GM12878 (cell line): ENCODE results near the gene ITGAV. TPM values are rescaled to one million over a fixed set of nuclear protein-coding genes. Genes with fewer than 3 reads are reported as not detected.

ENCODE experiments used
- ATAC-seq: fragments of 200-7000 bp; cut with Tn5 transposase; 3 replicates; pipeline ENCODE4 v1.9.1; 2020; ENCODE audit warnings: mild to moderate bottlenecking, moderate library complexity
- BruUV-seq: library from RNA; stranded (reverse); fragments of 400-500 nt; replicated peaks from 2 replicates; lab custom pipeline; 2021; lab: Mats Ljungman, UMichigan
- CTCF ChIA-PET: fragments of 300-600 bp; sonication (Branson Sonifier 250); formaldehyde crosslinking; extraction: SDS; loops from one replicate; lab custom pipeline; 2021; ENCODE audit warnings: inconsistent platforms; lab: Yijun Ruan, JAX
- POLR2A ChIA-PET: fragments of 350-600 bp; formaldehyde crosslinking; extraction: SDS; loops from one replicate; lab custom pipeline; 2021; ENCODE audit warnings: inconsistent platforms; lab: Charles Lee
- RAD21 ChIA-PET: fragments of 300-600 bp; sonication (Branson Sonifier 250); formaldehyde crosslinking; loops from one replicate; lab custom pipeline; 2023; ENCODE audit warnings: antibody characterized with exemption; ENCODE audit not compliant: unreplicated experiment; lab: Charles Lee
- SMC1A ChIA-PET: fragments of 300-600 bp; sonication (Branson Sonifier 250); formaldehyde crosslinking; loops from one replicate; lab custom pipeline; 2023; ENCODE audit not compliant: unreplicated experiment, uncharacterized antibody; lab: Charles Lee
- DNase-seq: peaks from one replicate; pipeline ENCODE4 v3.0.0-alpha.2; 2011; ENCODE audit warnings: low read depth, low spot score
- FAIRE-seq: peaks from 3 replicates; lab custom pipeline; 2011; peaks lifted over from hg19 to GRCh38; lab: Jason Lieb, UNC
- H2AFZ ChIP-seq: 2 replicates; pipeline ENCODE4 v1.6.0; 2011; ENCODE audit warnings: low read depth, low read length, control low read depth; ENCODE audit not compliant: control insufficient read depth
- H3K27ac ChIP-seq: 2 replicates; pipeline ENCODE4 v1.5.1; 2011; ENCODE audit warnings: control low read depth; ENCODE audit not compliant: control insufficient read depth, insufficient read depth
- H3K27me3 ChIP-seq, 2 experiments: replicated peaks in 1 of 2; 2 replicates each; pipeline versions ENCODE4 v1.6.0 to v1.6.1; 2011; ENCODE audit warnings: low read length in 1 of 2; ENCODE audit not compliant: control insufficient read depth in 2 of 2, insufficient read depth in 2 of 2
- H3K36me3 ChIP-seq, 2 experiments: 2 replicates each; pipeline ENCODE4 v1.5.1; 2011; ENCODE audit warnings: low read length in 1 of 2; ENCODE audit not compliant: control insufficient read depth in 2 of 2, insufficient read depth in 2 of 2
- H3K4me1 ChIP-seq: 2 replicates; pipeline ENCODE4 v1.6.1; 2011; ENCODE audit warnings: mild to moderate bottlenecking, low read length, moderate library complexity, mixed read lengths; ENCODE audit not compliant: control insufficient read depth, insufficient read depth
- H3K4me2 ChIP-seq: 2 replicates; pipeline ENCODE4 v1.6.0; 2011; ENCODE audit warnings: control low read depth; ENCODE audit not compliant: control insufficient read depth, insufficient read depth
- H3K4me3 ChIP-seq: fragments of 200-600 bp; sonication (generic); 2 replicates; pipeline ENCODE4 v1.5.1; 2016
- H3K79me2 ChIP-seq: 2 replicates; pipeline ENCODE4 v1.6.0; 2011; ENCODE audit warnings: low read length; ENCODE audit not compliant: control insufficient read depth, insufficient read depth
- H3K9ac ChIP-seq: 2 replicates; pipeline ENCODE4 v1.8.0; 2011; ENCODE audit warnings: low read length, control low read depth, mixed read lengths; ENCODE audit not compliant: control insufficient read depth, insufficient read depth
- H3K9me3 ChIP-seq: replicated peaks from 3 replicates; pipeline ENCODE4 v1.5.1; 2011; ENCODE audit warnings: mild to moderate bottlenecking, low read length; ENCODE audit not compliant: control insufficient read depth, insufficient read depth
- H4K20me1 ChIP-seq: 2 replicates; pipeline ENCODE4 v1.6.0; 2011; ENCODE audit not compliant: control insufficient read depth, insufficient read depth
- CBX5 ChIP-seq: sonication (generic); IDR thresholded peaks from 2 replicates; pipeline ENCODE4 v1.6.1; 2016; ENCODE audit warnings: low read depth, moderate library complexity, mild to moderate bottlenecking, inconsistent platforms
- IKZF1 ChIP-seq: fragments of 450-650 bp; conservative IDR thresholded peaks from 2 replicates; pipeline ENCODE4 v1.6.1; 2017; ENCODE audit warnings: antibody characterized with exemption, mild to moderate bottlenecking
- IKZF2 ChIP-seq, 2 experiments: fragments of 450-650 bp; IDR thresholded peaks; 2 replicates each; pipeline ENCODE4 v1.6.1; 2017; ENCODE audit warnings: mild to moderate bottlenecking in 2 of 2, moderate library complexity in 2 of 2
- IRF4 ChIP-seq: IDR thresholded peaks from 2 replicates; pipeline ENCODE4 v1.6.1; 2011; ENCODE audit warnings: low read depth, low read length
- MEF2A ChIP-seq: IDR thresholded peaks from 2 replicates; pipeline ENCODE4 v1.6.1; 2011; ENCODE audit warnings: low read depth, mild to moderate bottlenecking, low read length, moderate library complexity; ENCODE audit not compliant: insufficient read depth
- RELB ChIP-seq: fragments of 450-650 bp; IDR thresholded peaks from 2 replicates; pipeline ENCODE4 v1.6.1; 2017; ENCODE audit warnings: low read depth, mild to moderate bottlenecking, moderate library complexity
- SP1 ChIP-seq: IDR thresholded peaks from one replicate; pipeline ENCODE4 v1.6.1; 2011; ENCODE audit warnings: low read depth, low read length
- SPI1 ChIP-seq: IDR thresholded peaks from 2 replicates; pipeline ENCODE4 v1.6.1; 2011; ENCODE audit warnings: low read depth, mild to moderate bottlenecking, low read length, moderate library complexity, borderline replicate concordance; ENCODE audit not compliant: insufficient read depth
- WGBS: methylation state at CpG from one replicate; pipeline ENCODE4 v1.1.6; 2016; ENCODE audit warnings: low lambda C conversion rate; ENCODE audit not compliant: insufficient replicate concordance, insufficient coverage; ENCODE audit errors: missing lambda C conversion rate; 5-methylcytosine and 5-hydroxymethylcytosine counted together
- in situ Hi-C: fragments of 300-500 bp; cut with MboI; formaldehyde crosslinking; loops from 9 replicates; pipeline ENCODE4 v1.14.3; 2018; ENCODE audit warnings: mixed read lengths
- intact Hi-C: fragments of 100-400 bp; cut with micrococcal nuclease; formaldehyde crosslinking; loops from one replicate; pipeline ENCODE4 v1.14.2; 2022; ENCODE audit not compliant: unreplicated experiment
- polyA plus RNA-seq, 11 experiments: library from polyadenylated mRNA; depleted of rRNA in 4 of 11; unstranded in 6 of 11; stranded (reverse) in 5 of 11; fragments of >200 nt; fragmentation: Nextera tagmentation in 4 of 11; fragmentation: Illumina TruSeq in 1 of 11; extraction: Ambion mirVana in 4 of 11; extraction: Trizol in 1 of 11; gene quantifications; 1 replicate in 1 of 11; 2 replicates in 10 of 11; pipeline versions ENCODE4 v1.2.1 to v1.2.3, GENCODE V29; 2011 to 2016; ENCODE audit warnings: inconsistent platforms in 2 of 11, missing spikeins in 2 of 11, low read depth in 1 of 11
- total RNA-seq, 4 experiments: library from RNA; depleted of rRNA in 3 of 4; stranded (reverse); fragments of >200 nt in 3 of 4; fragmentation: Illumina TruSeq in 1 of 4; extraction: Trizol in 1 of 4; gene quantifications; 2 replicates each; pipeline versions ENCODE4 v1.2.1 to v1.2.3, GENCODE V29; 2013 to 2021
- TF ChIP-seq, protein P1 (sequence below): IDR thresholded peaks from 2 replicates; pipeline ENCODE4 v1.6.1; 2011; ENCODE audit warnings: borderline replicate concordance, low read depth, mild to moderate bottlenecking, moderate library complexity, low read length; ENCODE audit not compliant: insufficient read depth, poor library complexity, severe bottlenecking

Gene ITGAV
- total and polyA plus RNA-seq, 10 of the 15 experiments (the other 5 are each of a cell fraction or from before 2014, with no cell fraction given): 2.1 to 10.8 (median 6.1) TPM

GRCh38 chr2:186687807-186688211 lies 98.0 kb downstream of the ITGAV start:
- BruUV-seq: no TSS peak
- CTCF ChIA-PET: no interaction called here
- no peak for DNase-seq
- Histone ChIP-seq H3K4me1 (no peaks in the 10 kb centered on the region), H3K4me3 (no peak overlapping the region), H3K27ac (no peak overlapping the region)
- ATAC-seq: peak; percentile 39; the same call in 1 of the 3 replicates
- RAD21 ChIA-PET: no interaction called here
- TF ChIP-seq, protein P1, sequence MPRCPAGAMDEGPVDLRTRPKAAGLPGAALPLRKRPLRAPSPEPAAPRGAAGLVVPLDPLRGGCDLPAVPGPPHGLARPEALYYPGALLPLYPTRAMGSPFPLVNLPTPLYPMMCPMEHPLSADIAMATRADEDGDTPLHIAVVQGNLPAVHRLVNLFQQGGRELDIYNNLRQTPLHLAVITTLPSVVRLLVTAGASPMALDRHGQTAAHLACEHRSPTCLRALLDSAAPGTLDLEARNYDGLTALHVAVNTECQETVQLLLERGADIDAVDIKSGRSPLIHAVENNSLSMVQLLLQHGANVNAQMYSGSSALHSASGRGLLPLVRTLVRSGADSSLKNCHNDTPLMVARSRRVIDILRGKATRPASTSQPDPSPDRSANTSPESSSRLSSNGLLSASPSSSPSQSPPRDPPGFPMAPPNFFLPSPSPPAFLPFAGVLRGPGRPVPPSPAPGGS: no peak
- TF ChIP-seq CBX5: peak; percentile 86; the same call in 1 of the 2 replicates
- TF ChIP-seq SP1: no peak
- 0 out of 2 replicates have a peak, but pooled peaks have one; percentile 38 for TF ChIP-seq RELB
- peak; percentile 53; the same call in 1 of the 2 replicates for TF ChIP-seq SPI1
- TF ChIP-seq IRF4: no peak
- no peak for TF ChIP-seq MEF2A
- TF ChIP-seq IKZF2 (IDR thresholded peaks at IDR 0.05): peak in 1 of 2 experiments; percentile 69; a peak in 1 of 4 replicates
- TF ChIP-seq IKZF1: 0 out of 2 replicates have a peak, but pooled peaks have one; percentile 16
- TF ChIP-seq, all 136 proteins: peak for 5
- WGBS: 38% methylated on average over 2 of the region's 2 CpGs
- no peak for FAIRE-seq
- Histone ChIP-seq H4K20me1 (no peaks in the 10 kb centered on the region), H3K79me2 (no peaks in the 10 kb centered on the region), H3K9ac (no peak overlapping the region), H3K27me3 (no peaks in the 10 kb centered on the region), H3K36me3 (no peaks in the 10 kb centered on the region), H3K9me3 (peaks cover 2% of the 10 kb centered on the region; the same call in 2 of the 3 replicates), H3K4me2 (no peak overlapping the region), H2AFZ (no peak overlapping the region)
- in situ Hi-C loops (no loop called here), intact Hi-C loops (no loop called here)
- SMC1A ChIA-PET: no interaction called here
- POLR2A ChIA-PET: no interaction called here
